Retinal pigment epithelial cell (primary cell): ENCODE data around the gene INPP5D.

Experiments used
- DNase-seq: peaks from one replicate; pipeline ENCODE4 v3.0.0-alpha.2; 2010; ENCODE audit warnings: low read depth
- H3K4me3 ChIP-seq: 2 replicates; pipeline ENCODE4 v1.5.1; 2011; ENCODE audit warnings: mild to moderate bottlenecking, low read length, control low read depth, moderate library complexity
- CTCF ChIP-seq: conservative IDR thresholded peaks from 2 replicates; pipeline ENCODE4 v1.5.1; 2011; ENCODE audit warnings: low read depth, low read length, control low read depth, inconsistent platforms

Gene INPP5D

DNA sequence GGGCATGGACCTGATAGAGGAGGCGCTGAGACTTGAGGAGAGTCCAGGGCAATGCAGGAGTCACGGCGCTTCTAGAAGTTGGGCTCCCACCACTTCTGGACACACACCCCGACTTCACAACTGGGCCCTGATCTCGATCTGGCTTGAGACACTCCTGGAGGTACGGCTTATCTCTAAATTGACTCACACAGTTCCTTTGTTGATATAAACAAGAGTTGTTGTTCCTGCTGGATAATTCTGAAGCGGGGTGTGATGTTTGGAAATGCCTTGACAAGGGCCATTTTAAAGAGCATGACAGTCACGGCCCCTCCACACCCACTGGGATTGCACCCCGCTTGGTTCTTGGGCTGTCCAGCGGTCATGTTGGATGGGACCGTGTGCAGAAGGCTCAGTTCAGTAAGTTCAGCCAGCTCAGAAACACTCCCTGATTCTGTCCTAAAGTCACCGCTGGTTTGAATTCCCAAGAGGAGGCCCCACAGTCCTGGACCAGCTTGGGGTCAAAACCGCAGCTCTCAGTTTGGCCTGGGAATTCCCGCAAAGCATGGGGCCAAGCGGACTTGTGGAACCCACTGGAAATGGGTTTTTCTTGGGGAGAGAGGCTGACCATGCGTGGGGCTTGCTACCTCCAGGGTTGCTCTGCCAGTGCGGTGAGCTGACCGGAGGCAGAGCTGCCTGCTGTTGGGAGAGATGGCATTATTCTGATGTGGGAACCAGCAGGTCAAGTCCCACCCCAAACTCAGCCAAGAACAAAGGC, 37.0 kb upstream of the INPP5D start:
- DNase-seq = no peak
- no peak overlapping the region for H3K4me3 ChIP-seq
- no peak for TF ChIP-seq CTCF

GRCh38 chr2:233023761-233024410, 36.3 kb upstream of the INPP5D start:
- DNase-seq = no peak
- no peak for TF ChIP-seq CTCF
- no peak overlapping the region for H3K4me3 ChIP-seq

GRCh38 chr2:233025706-233026105, 34.4 kb upstream of the INPP5D start:
- no peak for DNase-seq
- no peak for TF ChIP-seq CTCF
- H3K4me3 ChIP-seq = no peak overlapping the region

GRCh38 chr2:233026198-233026813, 33.8 kb upstream of the INPP5D start:
- no peak for TF ChIP-seq CTCF
- H3K4me3 ChIP-seq = no peak overlapping the region
- no peak for DNase-seq

DNA sequence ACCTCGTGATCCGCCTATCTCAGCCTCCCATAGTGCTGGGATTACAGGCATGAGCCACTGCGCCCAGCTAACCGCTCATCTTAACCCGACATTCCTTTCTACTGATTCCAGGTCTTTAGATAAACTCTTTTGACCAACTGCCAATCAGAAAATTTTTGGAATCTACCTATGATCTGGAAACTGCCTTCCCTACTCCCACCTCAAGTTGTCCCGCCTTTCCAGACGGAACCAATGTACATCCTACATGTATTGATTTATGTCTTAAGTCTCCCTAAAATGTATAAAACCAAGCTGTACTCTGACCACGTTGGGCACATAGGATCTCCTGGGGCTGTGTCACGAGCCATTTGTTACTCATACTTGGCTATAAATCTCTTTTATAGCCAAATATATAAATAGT, 30.8 kb upstream of the INPP5D start:
- H3K4me3 ChIP-seq = no peak overlapping the region
- no peak for DNase-seq
- TF ChIP-seq CTCF = no peak

GRCh38 chr2:233031556-233032500, 28.3 kb upstream of the INPP5D start:
- DNase-seq = no peak
- no peak for TF ChIP-seq CTCF
- H3K4me3 ChIP-seq = no peak overlapping the region
